HG03442 (cell line): ENCODE data around the gene ZNF560.
"Not testable (repeated sequence)": the region's sequence is repeated elsewhere in the genome, so short reads cannot be mapped to it uniquely, and the experiment has no call there.

Experiments used
- ATAC-seq: cut with Tn5 transposase; IDR thresholded peaks from one replicate; pipeline ENCODE4 v1.9.1; 2021; ENCODE audit warnings: mild to moderate bottlenecking, moderate library complexity; ENCODE audit not compliant: unreplicated experiment

ZNF560 gene

DNA sequence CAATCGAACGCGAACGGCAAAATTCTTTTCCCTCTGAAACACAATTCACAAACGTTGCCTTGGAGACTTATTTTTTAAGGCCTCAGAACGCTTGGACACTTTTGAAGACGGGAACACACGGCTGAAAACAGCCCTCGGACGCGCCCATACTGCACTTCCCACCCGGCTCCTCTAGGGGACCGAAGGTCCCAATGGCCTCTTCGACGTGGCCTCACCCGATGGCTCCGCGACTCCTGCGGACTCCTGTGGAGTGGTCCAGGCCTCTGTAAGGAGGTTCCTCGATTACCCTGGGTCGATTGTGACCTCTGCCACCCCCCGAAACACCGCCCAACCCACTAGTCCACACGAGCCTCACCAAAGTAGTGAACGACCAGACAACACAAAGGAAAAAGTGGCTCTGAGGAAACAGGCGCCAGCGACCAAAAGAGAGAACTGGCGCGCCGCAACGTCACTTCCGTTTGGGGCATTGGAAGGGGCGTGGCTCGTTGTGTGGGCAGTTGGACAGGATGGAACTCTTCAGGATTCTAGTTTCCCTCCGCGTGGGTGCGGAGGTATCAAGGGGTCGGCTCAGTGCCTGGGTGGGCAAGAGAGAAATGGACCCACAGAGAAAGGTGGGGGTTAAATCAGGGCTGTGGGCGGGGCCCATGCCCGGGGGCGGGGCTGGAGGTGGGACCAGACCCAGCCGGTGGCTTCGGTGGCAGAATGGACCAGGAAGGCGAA, at the start of gene ZNF560:
Gene ZNF560, minus strand, starts transcription at position 434 of the 720 bp plus-strand sequence. CDS start 23,303 bp downstream, outside the sequence.
- ATAC-seq = no peak

DNA sequence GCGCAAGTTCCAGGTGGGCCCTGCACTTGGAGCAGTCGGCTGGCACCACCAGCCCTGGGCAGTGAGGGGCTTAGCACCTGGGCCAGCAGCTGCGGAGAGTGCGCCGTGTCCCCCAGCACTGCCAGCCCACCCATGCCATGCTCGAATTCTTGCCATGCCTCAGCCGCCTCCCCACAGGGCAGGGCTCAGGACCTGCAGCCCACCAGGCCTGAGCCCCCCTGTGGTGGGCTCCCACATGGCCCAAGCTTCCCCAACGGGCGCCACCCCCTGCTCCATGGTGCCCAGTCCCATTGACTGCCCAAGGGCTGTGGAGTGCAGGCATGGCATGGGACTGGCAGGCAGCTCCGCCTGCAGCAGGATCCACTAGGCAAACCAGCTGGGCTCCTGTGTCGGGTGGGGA, 49.5 kb upstream of the ZNF560 start:
- no peak for ATAC-seq

DNA sequence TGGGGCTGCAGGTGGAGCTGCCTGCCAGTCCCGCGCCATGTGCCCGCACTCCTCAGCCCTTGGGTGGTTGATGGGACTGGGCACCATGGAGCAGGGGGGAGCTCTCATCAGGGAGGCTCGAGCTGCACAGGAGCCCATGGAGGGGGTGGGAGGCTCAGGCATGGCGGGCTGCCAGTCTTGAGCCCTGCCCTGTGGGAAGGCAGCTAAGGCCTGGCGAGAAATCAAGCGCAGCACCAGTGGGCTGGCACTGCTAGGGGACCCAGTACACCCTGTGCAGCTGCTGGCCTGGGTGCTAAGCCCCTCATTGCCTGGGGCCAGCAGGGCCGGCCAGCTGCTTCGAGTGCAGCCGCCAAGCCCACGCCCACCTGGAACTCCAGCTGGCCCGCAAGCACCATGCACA, 42.9 kb upstream of the ZNF560 start:
- ATAC-seq = not testable (repeated sequence)

DNA sequence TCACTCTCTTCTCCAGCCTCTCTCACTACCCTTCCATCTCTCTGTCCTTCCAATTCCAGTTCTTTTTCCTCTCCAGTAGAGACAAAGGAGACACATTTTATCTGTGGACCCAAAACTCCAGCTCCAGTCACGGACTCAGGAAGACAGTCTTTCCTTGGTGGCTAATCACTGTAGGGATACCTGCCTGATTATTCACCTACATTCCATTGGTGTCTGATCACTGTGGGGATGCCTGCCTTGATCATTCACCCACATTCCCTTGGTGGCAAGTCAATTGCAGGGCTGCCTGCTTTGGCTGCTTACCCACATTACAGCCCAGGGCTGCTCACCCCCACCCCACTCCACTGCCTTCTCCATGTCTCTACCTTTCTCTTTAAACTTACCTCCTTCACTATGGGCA, 41.5 kb upstream of the ZNF560 start:
- not testable (repeated sequence) for ATAC-seq

- not testable (repeated sequence) for ATAC-seq
These were observed 40.8 kb upstream of the ZNF560 start for GRCh38 chr19:9539201-9539600.

DNA sequence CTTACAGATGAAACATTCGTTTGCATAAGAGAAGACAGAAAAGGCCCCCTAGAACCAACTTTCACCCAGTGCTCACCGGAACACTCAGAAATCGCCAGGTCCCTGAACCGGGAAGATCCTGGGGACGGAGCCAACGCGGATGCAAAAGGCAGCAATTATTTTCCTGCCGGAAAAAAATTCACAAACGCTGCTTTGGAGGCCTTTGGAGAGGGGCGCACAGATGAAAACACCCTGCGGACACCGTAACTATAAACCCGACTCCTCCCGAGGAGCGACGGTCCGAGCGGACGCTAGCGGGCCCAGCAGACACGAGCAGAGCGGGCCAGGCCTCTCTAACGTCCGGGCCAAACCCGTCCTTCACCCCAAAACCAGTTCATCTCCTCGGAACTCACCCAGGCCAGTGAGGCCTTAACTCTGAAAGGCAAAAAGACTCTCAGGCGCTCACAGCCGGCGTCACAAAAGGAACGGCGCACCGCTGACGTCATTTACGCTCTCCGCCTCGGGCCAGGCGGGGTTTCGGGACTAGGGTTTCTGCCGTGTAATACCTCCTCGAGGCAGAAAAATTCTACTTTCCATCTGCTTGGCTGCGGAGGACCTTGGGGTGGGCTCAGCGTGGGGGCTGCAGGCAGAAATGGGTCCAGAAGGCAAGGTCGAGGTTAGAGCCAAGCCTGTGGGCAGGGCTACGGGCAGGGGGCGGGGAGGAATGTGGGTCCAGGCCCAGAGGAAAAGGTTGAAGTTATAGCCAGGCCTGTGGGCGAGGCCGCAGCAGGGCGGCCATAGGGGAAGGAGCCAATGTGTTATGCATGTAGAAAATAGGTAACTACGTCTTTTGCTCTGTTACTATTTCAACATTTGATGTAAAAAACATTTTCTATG, 40.0 kb upstream of the ZNF560 start, which contains the start of gene ZNF426:
Gene ZNF426, minus strand, starts transcription at position 463 of the 876 bp plus-strand sequence. CDS start 2,413 bp downstream, outside the sequence.
- peak; percentile 66 for ATAC-seq

- no peak for ATAC-seq
These were observed 37.5 kb upstream of the ZNF560 start for GRCh38 chr19:9535934-9536333.

- no peak for ATAC-seq
These were observed 33.5 kb upstream of the ZNF560 start for GRCh38 chr19:9531933-9532332.

DNA sequence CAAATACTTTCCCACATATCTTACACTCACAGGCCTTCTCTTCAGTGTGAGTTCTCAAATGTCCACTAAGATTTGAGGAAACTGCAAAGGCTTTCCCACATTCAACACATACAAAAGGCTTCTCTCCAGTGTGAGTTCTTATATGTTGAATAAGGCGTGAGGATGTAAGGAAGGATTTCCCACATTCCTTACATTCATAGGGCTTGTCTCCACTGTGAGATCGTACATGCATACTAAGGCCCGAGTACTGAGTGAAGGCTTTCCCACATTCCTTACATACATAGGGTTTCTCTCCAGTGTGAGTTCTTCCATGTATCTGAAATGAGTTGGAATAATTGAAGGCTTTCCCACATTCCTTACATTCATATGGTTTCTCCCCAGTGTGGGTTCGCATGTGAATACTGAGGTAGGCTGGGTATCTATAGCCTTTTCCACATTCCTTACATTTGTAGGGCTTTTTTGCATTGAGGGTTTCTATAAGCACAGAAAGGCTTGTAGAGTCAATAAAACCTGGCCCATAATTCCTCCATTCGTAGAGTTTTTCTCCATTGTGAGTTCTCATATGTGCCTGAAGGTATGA, 30.4 kb upstream of the ZNF560 start:
- ATAC-seq = no peak

DNA sequence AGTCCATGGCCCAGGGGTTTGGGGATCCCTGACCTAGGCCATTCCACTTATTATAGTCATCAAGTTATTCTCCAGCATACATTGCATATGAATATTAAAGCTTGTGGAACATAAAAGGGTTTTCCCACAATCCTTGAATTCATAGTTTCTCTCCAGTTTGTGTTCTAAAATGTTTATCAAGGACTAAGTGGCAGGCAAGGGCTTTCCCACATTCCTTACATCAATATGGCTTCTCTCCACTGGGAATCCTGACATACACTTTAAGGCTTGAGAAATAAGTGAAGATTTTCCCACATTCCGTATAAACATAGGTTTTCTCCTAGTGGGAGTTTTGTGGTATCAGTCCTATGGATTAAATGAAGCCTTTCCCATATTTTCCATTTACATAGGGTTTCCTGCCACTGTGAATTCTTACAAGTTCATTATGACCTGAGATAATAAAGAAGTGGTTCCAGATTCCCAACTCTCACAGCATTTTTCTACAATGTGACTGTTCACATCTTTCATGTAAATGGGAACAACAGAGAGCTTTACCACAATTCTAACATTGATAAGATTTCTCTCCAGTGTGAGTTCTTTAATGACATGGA, 25.6 kb upstream of the ZNF560 start:
- ATAC-seq = no peak

DNA sequence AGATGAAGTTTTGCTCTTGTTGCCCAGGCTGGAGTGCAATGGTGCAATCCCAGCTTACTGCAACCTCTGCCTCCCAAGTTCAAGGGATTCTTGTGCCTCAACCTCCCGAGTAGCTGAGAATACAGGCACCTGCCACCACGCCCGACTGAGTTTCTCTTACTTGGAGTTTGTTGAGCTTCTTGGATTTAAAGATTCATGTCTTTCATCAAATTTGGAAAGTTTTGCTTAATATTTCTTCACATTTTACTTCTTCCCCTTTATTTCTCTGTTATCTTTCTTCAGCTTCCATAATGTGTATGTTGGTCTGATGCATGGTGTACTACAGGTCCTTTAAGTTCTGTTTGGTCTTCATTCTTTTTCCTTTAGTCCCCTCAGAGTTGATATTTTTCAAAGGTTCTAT, 8.9 kb upstream of the ZNF560 start:
- ATAC-seq = no peak

DNA sequence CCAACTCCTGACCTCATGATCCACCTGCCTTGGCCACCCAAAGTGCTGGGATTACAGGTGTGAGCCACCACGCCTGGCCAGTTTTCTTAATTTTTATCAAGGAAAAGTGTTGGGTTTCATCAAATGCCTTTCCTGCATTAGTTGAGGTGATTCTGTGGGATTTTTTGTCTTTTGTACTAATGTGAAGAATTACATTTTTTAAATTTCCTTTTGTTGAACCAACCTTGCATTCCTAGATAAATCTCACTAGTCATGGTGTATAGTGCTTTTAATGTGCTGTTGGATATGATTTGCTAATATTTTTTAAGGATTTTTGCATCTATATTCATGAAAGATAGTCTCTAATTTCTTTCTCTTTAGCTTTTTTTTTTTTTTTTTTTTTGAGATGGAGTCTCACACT, 2.4 kb upstream of the ZNF560 start:
- ATAC-seq = no peak

GRCh38 chr19:9494096-9494495, 4.3 kb downstream of the ZNF560 start:
- no peak for ATAC-seq

DNA sequence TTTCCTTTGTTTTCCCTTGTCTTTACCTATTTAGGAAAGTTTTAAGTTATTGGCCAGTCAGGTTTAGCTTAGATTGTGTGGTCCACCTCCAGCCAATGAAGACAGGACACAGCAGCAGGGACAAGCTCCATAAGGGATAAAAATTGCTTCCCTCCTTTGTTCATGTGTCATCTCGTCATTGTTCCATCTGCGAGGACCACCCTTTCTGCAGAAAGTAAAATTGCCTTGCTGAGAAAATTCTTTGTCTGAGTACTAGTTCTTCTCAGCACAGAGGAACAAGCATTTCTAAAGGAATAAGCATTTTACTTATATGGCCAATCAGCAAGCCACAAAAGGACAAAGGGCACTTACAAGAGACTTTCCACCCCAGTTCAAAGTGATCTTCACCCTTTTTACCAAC, 11.4 kb downstream of the ZNF560 start:
- no peak for ATAC-seq

DNA sequence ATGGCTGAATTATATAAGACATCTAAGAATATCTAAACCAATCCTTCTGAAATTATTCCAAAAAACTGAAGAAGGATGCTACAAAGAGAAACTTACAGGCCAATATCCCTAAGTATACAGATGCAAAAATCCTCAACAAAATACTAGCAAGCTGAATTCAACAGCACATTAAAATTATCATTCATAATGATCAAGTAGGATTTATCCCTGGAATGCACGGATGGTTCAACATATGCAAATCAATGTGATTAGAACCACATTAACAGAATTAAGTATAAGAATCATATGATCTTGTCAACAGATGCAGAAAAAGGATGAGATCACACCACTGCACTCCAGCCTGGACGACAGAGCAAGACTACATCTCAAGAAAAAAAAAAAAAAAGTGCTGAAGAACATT, 13.3 kb downstream of the ZNF560 start:
- ATAC-seq = no peak

GRCh38 chr19:9474975-9475374, 23.4 kb downstream of the ZNF560 start:
- no peak for ATAC-seq

DNA sequence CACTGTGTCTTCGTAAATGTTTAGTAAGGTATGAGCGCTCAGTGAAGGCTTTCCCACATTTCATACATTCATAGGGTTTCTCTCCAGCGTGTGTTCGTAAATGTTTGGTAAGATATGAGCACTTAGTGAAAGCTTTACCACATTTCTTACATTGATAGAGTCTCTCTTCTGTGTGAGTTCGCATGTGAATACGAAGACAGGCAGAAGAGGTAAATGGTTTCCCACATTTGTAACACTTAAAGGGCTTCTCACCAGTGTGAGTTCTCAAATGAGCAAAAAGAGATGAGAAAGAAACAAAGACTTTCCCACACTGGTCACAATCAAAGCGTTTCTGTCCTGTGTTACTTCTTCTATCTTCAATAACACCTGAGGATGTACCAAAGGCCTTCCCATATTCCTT, 31.3 kb downstream of the ZNF560 start:
- ATAC-seq = no peak

DNA sequence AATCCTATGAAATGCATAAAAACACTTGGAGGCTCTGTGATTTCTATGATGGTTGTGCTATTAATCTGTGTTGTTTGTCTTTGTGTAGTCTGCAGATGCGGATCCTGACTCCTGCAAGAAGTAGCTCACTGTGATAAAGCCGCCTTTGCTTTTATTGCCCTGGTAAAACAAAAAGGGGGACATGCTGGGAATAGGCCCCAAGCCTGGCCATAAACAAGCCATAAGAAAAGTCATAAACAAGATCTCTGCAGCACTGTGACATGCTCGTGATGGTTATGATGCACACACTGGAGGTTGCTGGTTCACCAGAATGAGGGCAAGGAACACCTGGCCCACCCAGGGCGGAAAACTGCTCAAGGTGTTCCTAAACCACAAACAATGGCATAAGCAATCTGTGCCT, 36.5 kb downstream of the ZNF560 start:
- ATAC-seq = no peak

DNA sequence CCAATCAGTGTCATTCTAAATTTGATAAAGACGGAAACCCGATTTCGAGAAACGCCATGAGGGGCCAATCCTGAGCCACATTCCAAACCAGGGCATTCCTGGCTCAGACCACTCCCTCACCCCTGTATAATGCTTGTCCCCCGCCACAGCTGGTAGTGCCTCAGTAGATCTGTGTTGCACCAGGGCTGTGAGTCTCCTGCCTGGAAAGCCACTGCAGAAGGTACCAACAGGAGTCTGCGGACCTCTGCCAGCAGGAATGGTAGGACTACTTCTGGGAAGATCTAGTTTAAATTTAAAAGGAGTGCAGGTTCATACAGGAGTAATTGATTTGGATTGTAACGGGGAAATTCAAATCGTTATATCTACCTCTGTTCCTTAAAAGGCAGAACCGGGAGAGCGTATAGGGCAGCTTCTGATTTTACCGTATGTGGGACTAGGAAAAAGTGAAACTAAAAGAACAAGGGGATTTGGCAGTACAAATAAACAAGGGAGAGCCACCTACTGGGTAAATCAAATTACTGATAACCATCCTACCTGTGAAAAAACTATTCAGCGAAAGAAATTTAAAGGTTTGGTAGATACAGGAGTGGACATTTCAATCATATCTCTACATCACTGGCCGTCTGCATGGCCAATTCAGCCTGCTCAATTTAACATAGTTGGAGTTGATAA, 42.3 kb downstream of the ZNF560 start:
- ATAC-seq = no peak

GRCh38 chr19:9453953-9454352, 44.5 kb downstream of the ZNF560 start:
- no peak for ATAC-seq

DNA sequence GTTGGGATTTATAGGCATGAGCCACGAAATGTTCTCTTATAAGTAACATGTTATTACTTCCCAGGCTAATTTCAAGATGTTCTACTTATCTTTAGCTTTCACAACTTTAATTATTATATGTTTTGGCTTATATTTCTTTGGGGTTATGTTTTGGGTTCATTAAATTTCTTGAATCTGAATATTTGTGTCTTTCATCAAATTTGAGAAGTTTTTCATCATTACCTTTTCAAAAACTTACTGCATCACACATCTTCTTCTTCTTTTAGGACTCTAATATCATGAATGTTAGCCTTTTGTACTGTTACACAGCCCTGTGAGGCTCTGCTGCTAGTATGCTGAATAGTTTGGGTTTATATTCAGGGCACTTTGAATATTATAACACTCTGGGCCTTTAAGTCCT, 53.4 kb downstream of the ZNF560 start:
- no peak for ATAC-seq
